EH (cell line): ENCODE data around the gene ACP2.
"Not testable (repeated sequence)": the region's sequence is repeated elsewhere in the genome, so short reads cannot be mapped to it uniquely, and the experiment has no call there.

ENCODE experiments used
- DNase-seq: peaks from one replicate; pipeline ENCODE4 v3.0.0-alpha.2; 2015; ENCODE audit warnings: low read depth

Gene ACP2

GRCh38 chr11:47241841-47242301 lies 6.7 kb downstream of the ACP2 start:
- peak; percentile 45 for DNase-seq

DNA sequence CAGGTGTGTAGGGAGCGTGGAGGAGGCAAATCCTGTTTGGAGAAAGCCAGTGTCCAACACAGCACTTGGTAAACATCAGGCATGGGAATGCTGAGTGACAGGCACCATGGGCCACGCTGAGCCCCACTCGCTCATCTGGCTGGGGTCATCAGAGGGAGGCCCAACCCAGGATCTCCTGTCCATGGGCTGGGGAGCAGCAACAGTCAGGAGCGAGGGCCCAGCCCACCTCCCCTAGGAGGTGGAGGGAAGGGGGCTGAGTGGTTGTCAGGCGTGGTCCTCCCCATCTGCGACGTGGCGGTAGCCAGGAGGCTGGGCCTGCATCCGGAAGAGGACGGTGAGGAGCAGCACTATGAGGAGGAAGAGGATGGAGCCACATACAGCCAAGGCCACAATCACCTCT lies 8.8 kb downstream of the ACP2 start:
- DNase-seq, result no peak

GRCh38 chr11:47236482-47236881 lies 12.1 kb downstream of the ACP2 start:
- DNase-seq, result peak; percentile 50

GRCh38 chr11:47235163-47235562 lies 13.5 kb downstream of the ACP2 start:
- DNase-seq, result no peak

- DNase-seq, result no peak
These were observed 13.9 kb downstream of the ACP2 start for GRCh38 chr11:47234669-47235100.

GRCh38 chr11:47233989-47234668 lies 14.5 kb downstream of the ACP2 start:
- peak; percentile 90 for DNase-seq

DNA sequence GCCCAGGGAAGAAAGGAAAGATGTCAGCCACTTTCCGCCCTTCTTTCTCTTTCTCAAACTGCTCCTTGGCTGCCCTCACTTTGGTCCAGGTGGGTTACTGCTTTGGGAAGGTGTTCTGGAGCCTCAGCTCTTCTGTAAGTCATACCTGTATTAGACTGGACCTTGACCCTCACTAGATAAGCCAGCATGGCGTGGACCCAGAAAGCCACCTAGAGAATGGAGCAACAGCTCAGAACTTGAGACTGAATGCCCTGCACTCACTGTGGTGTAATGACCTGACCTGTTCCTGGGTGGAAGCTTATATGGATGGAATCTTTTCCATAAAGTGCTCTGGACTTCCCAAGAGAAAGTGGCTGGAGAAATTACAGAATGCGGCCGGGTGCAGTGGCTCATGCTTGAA lies 15.6 kb downstream of the ACP2 start:
- no peak for DNase-seq

- DNase-seq, result no peak
These were observed 19.5 kb downstream of the ACP2 start for GRCh38 chr11:47229161-47229560.

- peak; percentile 44 for DNase-seq
These were observed 22.8 kb downstream of the ACP2 start for GRCh38 chr11:47225552-47226400.

- DNase-seq, result peak; percentile 20
These were observed 25.9 kb downstream of the ACP2 start for GRCh38 chr11:47222696-47223095.

GRCh38 chr11:47220401-47220821 lies 28.2 kb downstream of the ACP2 start:
- peak; percentile 80 for DNase-seq

DNA sequence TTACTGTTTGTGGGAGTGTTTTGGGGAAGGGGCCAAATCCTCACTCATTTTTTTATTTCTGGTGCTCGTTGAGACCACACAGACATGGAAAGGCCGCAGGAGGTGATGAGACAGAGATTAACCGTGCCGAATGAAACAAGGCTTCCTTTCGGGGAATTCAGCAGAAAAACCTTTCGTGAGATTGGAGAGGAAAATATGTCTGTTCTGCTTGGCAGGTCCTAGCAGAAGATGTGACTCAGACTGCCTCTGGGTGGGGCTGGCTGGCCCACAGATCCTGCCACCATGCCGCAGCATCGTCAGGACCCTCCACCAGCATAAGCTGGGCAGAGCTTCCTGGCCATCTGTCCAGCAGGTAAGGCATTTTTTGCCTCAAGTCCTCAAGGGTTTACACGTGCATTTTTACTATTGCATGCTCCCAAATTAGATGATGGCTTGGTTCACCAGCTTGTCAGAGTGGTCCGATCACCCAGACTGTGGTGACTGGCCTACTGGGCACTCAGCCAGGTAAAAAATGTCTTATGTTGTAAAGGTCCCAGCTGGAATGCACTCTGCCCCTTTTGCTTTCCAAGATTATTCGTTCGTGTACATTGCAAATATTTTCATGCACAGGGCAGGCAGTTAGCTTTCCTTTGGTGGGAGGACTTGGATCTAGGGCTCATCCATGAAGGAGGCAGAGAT lies 32.4 kb downstream of the ACP2 start:
- peak; percentile 94 for DNase-seq

DNA sequence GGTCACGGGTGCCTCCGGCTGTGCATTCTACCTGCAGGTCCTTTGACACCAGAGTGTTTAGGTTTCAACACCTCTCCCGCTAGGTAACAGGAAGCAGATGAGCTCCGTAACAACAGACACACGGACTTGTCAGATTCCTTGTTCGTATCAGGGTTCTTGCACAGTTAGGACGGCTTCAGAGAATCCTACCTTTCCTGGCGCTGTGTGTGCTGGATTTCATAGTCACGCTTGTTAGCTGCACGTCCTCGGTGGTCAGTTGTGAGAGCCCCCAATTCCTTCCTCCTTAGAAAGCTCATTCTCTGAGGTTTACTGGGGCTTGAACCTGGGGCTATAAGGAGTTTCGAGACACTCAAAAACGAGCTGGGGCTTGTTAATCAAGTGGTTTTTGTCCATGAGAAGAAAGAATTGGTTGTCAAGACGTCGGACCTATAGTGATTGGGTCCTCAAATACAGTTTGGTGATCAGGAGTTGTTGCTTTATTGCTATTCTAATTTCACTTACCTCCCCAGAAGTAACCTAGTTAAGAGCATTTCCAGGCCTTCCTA lies 33.2 kb downstream of the ACP2 start:
- DNase-seq, result no peak

DNA sequence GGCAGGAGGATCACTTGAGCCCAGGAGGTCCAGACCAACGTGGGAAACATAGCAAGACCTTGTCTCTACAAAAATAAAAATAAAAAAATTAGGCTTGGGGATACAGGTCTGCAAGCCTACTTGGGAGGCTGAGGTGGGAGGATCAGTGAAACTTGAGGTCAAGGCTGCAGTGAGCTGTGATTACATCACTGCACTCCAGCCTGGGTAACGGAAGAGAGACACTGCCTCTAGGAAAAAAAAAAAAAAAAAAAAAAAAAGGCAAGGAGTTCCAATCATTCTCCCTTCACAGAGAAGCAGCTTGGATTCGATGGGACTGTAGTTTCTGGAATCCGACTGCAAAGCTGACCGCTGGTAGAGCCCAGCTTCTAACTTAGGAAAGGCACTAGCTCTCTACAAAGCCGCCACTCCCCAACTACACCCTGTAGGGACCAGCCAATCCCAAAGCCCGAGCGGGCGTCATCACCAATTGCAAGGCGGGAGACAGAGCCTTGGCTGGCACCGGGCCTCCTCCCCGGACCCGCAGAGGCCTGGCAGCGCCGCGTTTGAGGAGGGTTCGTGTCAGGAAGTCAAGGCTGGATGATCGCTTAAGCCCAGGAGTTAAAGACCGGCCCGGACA lies 34.6 kb downstream of the ACP2 start:
- peak; percentile 92 for DNase-seq

DNA sequence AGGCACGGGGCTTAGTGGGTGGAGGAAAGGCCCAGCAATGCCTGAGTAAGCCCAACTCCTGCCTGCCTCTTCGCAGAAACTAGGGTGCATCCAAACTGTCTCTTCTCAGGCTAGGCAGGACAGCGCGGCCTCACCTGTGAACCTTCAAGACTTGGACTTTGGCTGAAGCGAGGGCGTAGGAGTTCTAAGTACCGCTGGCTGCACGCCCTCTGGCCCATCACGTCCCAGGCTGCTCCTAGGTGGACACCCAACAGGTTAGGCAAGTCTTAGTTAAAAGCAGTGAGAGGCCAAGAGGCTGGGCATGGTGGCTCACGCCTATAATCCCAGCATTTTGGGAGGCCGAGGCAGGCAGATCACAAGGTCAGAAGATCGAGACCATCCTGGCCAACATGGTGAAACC lies 35.7 kb downstream of the ACP2 start:
- DNase-seq, result no peak

GRCh38 chr11:47208628-47209027 lies 40.0 kb downstream of the ACP2 start:
- DNase-seq, result no peak

DNA sequence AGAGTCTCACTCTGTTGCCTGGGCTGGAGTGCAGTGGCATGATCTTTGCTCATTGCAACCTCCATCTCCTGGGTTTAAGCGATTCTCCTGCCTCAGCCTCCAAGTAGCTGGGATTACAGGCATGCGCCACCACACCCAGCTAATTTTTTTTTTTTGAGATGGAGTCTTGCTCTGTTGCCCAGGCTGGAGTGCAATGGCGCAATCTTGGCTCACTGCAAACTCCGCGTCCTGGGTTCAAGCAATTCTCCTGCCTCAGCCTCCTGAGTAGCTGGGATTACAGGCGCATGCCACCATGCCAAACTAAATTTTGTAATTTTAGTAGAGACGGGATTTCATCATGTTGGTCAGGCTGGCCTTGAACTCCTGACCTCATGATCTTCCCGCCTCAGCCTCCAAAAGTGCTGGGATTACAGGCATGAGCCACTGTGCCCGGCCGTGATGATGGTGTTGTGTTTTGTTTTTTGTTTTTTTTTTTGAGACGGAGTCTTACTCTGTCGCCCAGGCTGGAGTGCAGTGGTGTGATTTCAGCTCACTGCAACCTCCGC lies 40.5 kb downstream of the ACP2 start:
- DNase-seq, result not testable (repeated sequence)

DNA sequence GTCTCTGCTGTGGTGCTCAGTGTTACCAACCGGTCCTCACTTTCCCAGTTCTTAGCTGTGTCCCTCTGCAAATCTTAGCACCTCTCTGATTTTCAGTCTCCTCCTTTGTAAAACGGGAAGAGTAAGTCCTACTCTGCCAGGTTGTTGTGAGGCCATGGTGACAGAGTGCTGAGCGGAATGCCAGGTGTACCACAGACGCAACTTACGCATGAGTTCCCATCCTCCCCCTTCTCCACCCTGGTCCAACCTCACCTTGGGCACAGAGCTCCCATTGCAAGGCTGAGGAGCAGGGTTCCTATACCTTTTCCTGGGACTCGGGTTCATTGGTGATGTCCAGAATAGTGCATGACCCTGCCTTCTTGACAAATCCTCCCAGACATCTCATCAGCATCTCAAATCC lies 41.2 kb downstream of the ACP2 start:
- no peak for DNase-seq

DNA sequence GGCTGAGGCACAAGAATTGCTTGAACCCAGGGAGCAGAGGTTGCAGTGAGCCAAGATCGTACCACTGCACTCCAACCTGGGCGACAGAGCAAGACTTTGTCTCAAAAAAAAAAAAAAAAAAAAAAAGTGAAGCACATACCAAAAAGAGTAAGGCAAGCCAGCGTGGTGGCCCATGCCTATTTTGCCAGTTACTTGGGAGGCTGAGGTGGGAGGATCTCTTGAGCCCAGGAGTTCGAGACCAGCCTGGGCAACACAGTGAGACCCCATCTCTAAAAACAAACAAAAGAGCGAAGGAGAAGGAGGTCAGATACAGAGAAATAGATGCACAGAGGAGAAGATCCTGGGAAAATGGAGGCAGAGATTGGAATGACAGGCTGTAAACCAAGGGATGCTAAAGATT lies 42.0 kb downstream of the ACP2 start:
- DNase-seq, result not testable (repeated sequence)

- peak; percentile 83 for DNase-seq
These were observed 44.0 kb downstream of the ACP2 start for GRCh38 chr11:47204637-47204989.

DNA sequence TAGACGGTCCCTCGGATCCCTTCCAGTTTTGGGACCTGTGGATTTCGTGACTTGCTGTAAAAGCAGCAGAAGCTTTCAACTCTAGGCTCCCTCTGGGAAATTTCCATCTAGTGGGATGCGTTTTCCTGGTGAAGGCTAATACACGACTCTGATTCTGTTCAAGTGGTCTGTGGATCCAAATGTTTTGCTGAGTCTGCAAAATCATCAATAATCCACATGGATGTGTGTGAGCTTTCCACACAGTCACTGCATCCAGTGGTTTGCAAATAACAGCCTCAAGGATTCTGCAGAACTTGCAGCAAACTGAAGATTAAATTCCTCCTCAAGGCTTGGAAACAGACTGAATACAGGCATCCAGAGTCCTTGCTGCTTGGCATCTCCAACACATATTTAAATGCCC lies 46.0 kb downstream of the ACP2 start:
- DNase-seq, result no peak

- DNase-seq, result no peak
These were observed 47.6 kb downstream of the ACP2 start for GRCh38 chr11:47201015-47201414.
